Endodermal cell (in vitro differentiated cells): ENCODE results near the gene TSPAN9. TPM values are rescaled to one million over a fixed set of nuclear protein-coding genes. Genes with fewer than 3 reads are reported as not detected.

Experiments used
- DNase-seq: peaks from one replicate; pipeline ENCODE4 v3.0.0-alpha.2; 2017
- H3K27ac ChIP-seq: 2 replicates; pipeline ENCODE4 v1.5.1; 2013; ENCODE audit warnings: mild to moderate bottlenecking, low read depth, low read length, moderate library complexity
- H3K27me3 ChIP-seq: 2 replicates; pipeline ENCODE4 v1.6.1; 2013; ENCODE audit warnings: mild to moderate bottlenecking, low read length, moderate library complexity; ENCODE audit not compliant: insufficient read depth, control insufficient read depth, poor library complexity, severe bottlenecking
- H3K36me3 ChIP-seq: 2 replicates; pipeline ENCODE4 v1.7.0; 2013; ENCODE audit warnings: mild to moderate bottlenecking, low read length, moderate library complexity; ENCODE audit not compliant: control insufficient read depth, insufficient read depth
- H3K4me1 ChIP-seq: one replicate; pipeline ENCODE4 v1.7.0; 2013; ENCODE audit warnings: low read length; ENCODE audit not compliant: control insufficient read depth, insufficient read depth
- H3K4me3 ChIP-seq: 2 replicates; pipeline ENCODE4 v1.5.1; 2013; ENCODE audit warnings: mild to moderate bottlenecking, low read length, moderate library complexity
- H3K9ac ChIP-seq: 2 replicates; pipeline ENCODE4 v1.6.1; 2013; ENCODE audit warnings: mild to moderate bottlenecking, low read length, moderate library complexity; ENCODE audit not compliant: poor library complexity, severe bottlenecking; ENCODE audit errors: extremely low read depth
- H3K9me3 ChIP-seq: 2 replicates; pipeline ENCODE4 v1.6.1; 2013; ENCODE audit warnings: mild to moderate bottlenecking, low read length, moderate library complexity; ENCODE audit not compliant: control insufficient read depth
- H3K27ac Mint-ChIP-seq: 2 replicates; pipeline ENCODE4 v1.8.0; 2020; ENCODE audit warnings: mixed read lengths
- H3K27me3 Mint-ChIP-seq: 2 replicates; pipeline ENCODE4 v1.8.0; 2021; ENCODE audit warnings: mild to moderate bottlenecking, mixed read lengths; ENCODE audit not compliant: insufficient read depth
- H3K36me3 Mint-ChIP-seq: 2 replicates; pipeline ENCODE4 v1.8.0; 2020; ENCODE audit warnings: low read depth, mixed read lengths
- H3K4me1 Mint-ChIP-seq: 2 replicates; pipeline ENCODE4 v1.8.0; 2020; ENCODE audit warnings: mixed read lengths
- H3K4me3 Mint-ChIP-seq: 2 replicates; pipeline ENCODE4 v1.8.0; 2020; ENCODE audit warnings: mild to moderate bottlenecking, moderate library complexity, mixed read lengths
- H3K9me3 Mint-ChIP-seq: 2 replicates; pipeline ENCODE4 v1.8.0; 2020; ENCODE audit warnings: mild to moderate bottlenecking, mixed read lengths
- WGBS, 2 experiments: methylation state at CpG; one replicate each; pipeline versions ENCODE4 v1.1.5 to v1.1.7; 2013; ENCODE audit warnings: missing lambda C conversion rate in 2 of 2, mixed read lengths in 1 of 2; ENCODE audit not compliant: insufficient coverage in 1 of 2, insufficient read length in 1 of 2; 5-methylcytosine and 5-hydroxymethylcytosine counted together
- total RNA-seq, 2 donors: library from RNA; stranded (reverse); fragmentation: NEBNext Ultra II Directional in 1 of 2; extraction: Animal tissue kit (Norgen Biotek cat#: 25700) in 1 of 2; gene quantifications; 2 replicates in 1 of 2; 3 replicates in 1 of 2; pipeline ENCODE4 v1.2.1, GENCODE V29; 2021
- TF ChIP-seq, protein P1 (sequence below): fragments of 200-600 bp; sonication (generic); conservative IDR thresholded peaks from 2 replicates; pipeline ENCODE4 v1.5.0; 2021; ENCODE audit warnings: antibody characterized with exemption, mild to moderate bottlenecking

TSPAN9 gene
- total RNA-seq, 2 donors from 2014 or later = 31.9 to 80.8 TPM

DNA sequence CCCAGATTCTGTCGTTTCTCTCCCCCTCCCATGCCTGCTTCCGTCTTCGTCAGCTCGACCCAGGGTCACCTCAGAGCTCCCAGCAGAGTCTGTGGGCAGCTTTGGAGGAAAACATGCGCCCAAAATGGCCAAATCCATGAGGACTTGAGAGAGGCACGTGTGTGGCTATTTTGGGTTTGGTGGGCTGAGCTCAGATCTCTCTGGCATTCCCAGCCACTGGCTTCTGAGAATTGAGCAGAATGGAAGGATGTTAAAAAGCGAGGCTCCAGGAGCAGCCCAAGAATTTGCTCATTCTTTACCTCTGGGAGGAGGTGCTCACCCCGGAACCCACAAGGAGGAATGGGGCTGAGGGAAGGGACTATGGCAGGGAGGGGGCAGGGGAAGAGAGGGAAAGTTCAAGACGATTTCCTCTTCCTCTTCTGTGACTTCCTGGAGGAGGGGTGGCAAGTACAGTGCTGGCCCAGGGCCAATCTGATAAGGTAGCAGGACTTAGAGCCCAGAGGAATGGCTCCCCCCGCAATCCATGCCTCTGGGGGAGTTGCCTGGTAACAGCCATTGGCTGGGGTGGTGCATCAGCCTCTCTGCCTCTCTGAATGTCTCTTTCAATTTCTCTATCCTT is 20.1 kb downstream of the TSPAN9 start:
- DNase-seq = no peak
- Mint-ChIP-seq H3K4me3 (no peak overlapping the region), H3K9me3 (peaks cover 23% of the 10 kb centered on the region), H3K27me3 (no peaks in the 10 kb centered on the region), H3K4me1 (peaks cover 10% of the 10 kb centered on the region), H3K36me3 (peaks cover 32% of the 10 kb centered on the region), H3K27ac (no peak overlapping the region)
- Histone ChIP-seq H3K4me3 (no peak overlapping the region), H3K27ac (no peak overlapping the region), H3K4me1 (no peaks in the 10 kb centered on the region), H3K9me3 (peaks cover 6% of the 10 kb centered on the region), H3K9ac (no peak overlapping the region), H3K27me3 (no peaks in the 10 kb centered on the region), H3K36me3 (no peaks in the 10 kb centered on the region)
- TF ChIP-seq, protein P1, sequence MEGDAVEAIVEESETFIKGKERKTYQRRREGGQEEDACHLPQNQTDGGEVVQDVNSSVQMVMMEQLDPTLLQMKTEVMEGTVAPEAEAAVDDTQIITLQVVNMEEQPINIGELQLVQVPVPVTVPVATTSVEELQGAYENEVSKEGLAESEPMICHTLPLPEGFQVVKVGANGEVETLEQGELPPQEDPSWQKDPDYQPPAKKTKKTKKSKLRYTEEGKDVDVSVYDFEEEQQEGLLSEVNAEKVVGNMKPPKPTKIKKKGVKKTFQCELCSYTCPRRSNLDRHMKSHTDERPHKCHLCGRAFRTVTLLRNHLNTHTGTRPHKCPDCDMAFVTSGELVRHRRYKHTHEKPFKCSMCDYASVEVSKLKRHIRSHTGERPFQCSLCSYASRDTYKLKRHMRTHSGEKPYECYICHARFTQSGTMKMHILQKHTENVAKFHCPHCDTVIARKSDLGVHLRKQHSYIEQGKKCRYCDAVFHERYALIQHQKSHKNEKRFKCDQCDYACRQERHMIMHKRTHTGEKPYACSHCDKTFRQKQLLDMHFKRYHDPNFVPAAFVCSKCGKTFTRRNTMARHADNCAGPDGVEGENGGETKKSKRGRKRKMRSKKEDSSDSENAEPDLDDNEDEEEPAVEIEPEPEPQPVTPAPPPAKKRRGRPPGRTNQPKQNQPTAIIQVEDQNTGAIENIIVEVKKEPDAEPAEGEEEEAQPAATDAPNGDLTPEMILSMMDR = no peak
- 90% methylated on average over 8 to 10 of the region's 10 CpGs for WGBS, 2 experiments

DNA sequence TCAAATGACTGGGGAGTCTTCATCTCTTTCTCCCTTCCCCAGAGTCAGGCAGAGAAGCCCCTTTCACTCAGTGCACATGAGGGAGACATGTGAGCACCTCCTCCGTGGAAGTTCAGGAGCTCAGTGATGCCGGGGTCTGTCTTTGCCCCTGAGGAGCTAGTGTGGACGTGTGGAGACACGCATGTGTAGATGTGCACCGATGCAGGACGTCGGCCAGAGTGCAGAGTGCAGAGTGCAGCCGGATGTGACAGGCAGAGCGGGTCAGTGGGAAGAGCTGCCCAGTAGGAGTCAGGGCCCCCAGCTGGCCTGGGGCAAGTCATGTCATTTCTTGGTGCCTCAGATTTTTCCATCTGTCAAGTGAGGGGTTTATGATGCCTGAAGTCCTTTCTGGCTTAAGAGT is 20.7 kb downstream of the TSPAN9 start:
- H3K36me3 ChIP-seq = no peaks in the 10 kb centered on the region
- Mint-ChIP-seq H3K27ac (no peak overlapping the region), H3K27me3 (no peaks in the 10 kb centered on the region), H3K36me3 (peaks cover 32% of the 10 kb centered on the region), H3K4me1 (peaks cover 10% of the 10 kb centered on the region), H3K4me3 (no peak overlapping the region), H3K9me3 (peaks cover 23% of the 10 kb centered on the region)
- H3K27ac ChIP-seq = no peak overlapping the region
- no peaks in the 10 kb centered on the region for H3K4me1 ChIP-seq
- no peak for DNase-seq
- H3K4me3 ChIP-seq = no peak overlapping the region
- WGBS, 2 experiments = 89% methylated on average over 9 of the region's 9 CpGs
- TF ChIP-seq, protein P1 = no peak
- H3K9me3 ChIP-seq = peaks cover 6% of the 10 kb centered on the region
- H3K27me3 ChIP-seq = no peaks in the 10 kb centered on the region
- H3K9ac ChIP-seq = no peak overlapping the region

DNA sequence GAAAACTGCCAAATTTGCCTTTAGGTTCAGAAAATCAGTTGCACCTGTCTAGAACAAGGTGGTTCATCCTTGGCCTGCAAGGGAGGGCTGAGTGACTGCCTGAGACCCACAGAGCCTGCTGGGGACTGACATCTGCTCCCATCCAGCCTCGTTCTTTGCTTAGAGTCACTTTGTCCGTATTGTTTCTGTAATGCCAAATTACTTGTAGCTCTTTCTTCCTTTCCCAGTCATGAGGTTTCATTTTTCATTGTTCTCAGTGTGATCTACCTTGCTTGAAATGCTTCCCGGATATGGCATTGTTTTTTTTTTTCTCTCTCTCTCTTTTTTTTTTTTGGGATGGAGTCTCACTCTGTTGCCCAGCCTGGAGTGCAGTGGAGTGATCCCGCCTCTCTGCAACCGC is 21.3 kb downstream of the TSPAN9 start:
- H3K27ac Mint-ChIP-seq = no peak overlapping the region
- DNase-seq = no peak
- no peak overlapping the region for H3K27ac ChIP-seq
- no peaks in the 10 kb centered on the region for H3K36me3 ChIP-seq
- no peaks in the 10 kb centered on the region for H3K27me3 Mint-ChIP-seq
- no peak overlapping the region for H3K4me3 Mint-ChIP-seq
- peaks cover 30% of the 10 kb centered on the region for H3K36me3 Mint-ChIP-seq
- H3K27me3 ChIP-seq = no peaks in the 10 kb centered on the region
- H3K4me1 Mint-ChIP-seq = peaks cover 8% of the 10 kb centered on the region
- H3K9me3 ChIP-seq = peaks cover 6% of the 10 kb centered on the region
- no peak overlapping the region for H3K4me3 ChIP-seq
- TF ChIP-seq, protein P1 = no peak
- H3K4me1 ChIP-seq = no peaks in the 10 kb centered on the region
- peaks cover 22% of the 10 kb centered on the region for H3K9me3 Mint-ChIP-seq
- 97 to 98% methylated on average over 5 of the region's 5 CpGs for WGBS, 2 experiments
- no peak overlapping the region for H3K9ac ChIP-seq
